IMR-90 (cell line): ENCODE results near the gene CYP2W1. TPM values are rescaled to one million over a fixed set of nuclear protein-coding genes. Genes with fewer than 3 reads are reported as not detected.

Experiments used
- ATAC-seq: fragments of 200-7000 bp; cut with Tn5 transposase; 2 replicates; pipeline ENCODE4 v1.9.1; 2020; ENCODE audit warnings: low read depth, mild to moderate bottlenecking, moderate library complexity
- BruUV-seq: library from RNA; stranded (reverse); fragments of 400-500 nt; replicated peaks from 2 replicates; lab custom pipeline; 2021; lab: Mats Ljungman, UMichigan
- CTCF ChIA-PET: fragments of 300-600 bp; formaldehyde crosslinking; extraction: SDS; loops from one replicate; lab custom pipeline; 2021; ENCODE audit warnings: antibody characterized with exemption; lab: Yijun Ruan, JAX
- POLR2A ChIA-PET: fragments of 300-600 bp; sonication (Branson Sonifier 250); formaldehyde crosslinking; loops from one replicate; lab custom pipeline; 2022; ENCODE audit warnings: antibody characterized with exemption; ENCODE audit not compliant: unreplicated experiment; lab: Charles Lee
- DNase-seq: peaks from one replicate; pipeline ENCODE4 v3.0.0; 2013
- H2AFZ ChIP-seq: replicated peaks from 2 replicates; pipeline ENCODE3; 2013; ENCODE audit warnings: low read length, mild to moderate bottlenecking; ENCODE audit not compliant: poor library complexity
- H2AK5ac ChIP-seq: 2 replicates; pipeline ENCODE4 v1.6.1; 2013; ENCODE audit warnings: low read depth, low read length, inconsistent platforms
- H2AK9ac ChIP-seq: replicated peaks from 2 replicates; pipeline ENCODE3; 2013; ENCODE audit warnings: mild to moderate bottlenecking, low read depth, low read length, moderate library complexity; ENCODE audit not compliant: poor library complexity
- H2BK120ac ChIP-seq: 2 replicates; pipeline ENCODE4 v1.6.1; 2013; ENCODE audit warnings: low read depth, low read length, inconsistent platforms
- H2BK15ac ChIP-seq: 3 replicates; pipeline ENCODE4 v1.6.1; 2013; ENCODE audit warnings: low read depth, low read length, inconsistent platforms
- H2BK20ac ChIP-seq: 2 replicates; pipeline ENCODE4 v1.6.1; 2013; ENCODE audit warnings: low read depth, mild to moderate bottlenecking, inconsistent platforms, low read length, moderate library complexity
- H2BK5ac ChIP-seq: 2 replicates; pipeline ENCODE4 v1.6.1; 2013; ENCODE audit warnings: mild to moderate bottlenecking, low read depth, low read length, inconsistent platforms; ENCODE audit not compliant: poor library complexity, severe bottlenecking
- H3K14ac ChIP-seq: replicated peaks from 2 replicates; pipeline ENCODE4 v1.6.1; 2013; ENCODE audit warnings: low read depth, low read length, inconsistent platforms
- H3K18ac ChIP-seq: 2 replicates; pipeline ENCODE4 v1.6.1; 2013; ENCODE audit warnings: low read depth, low read length, control low read depth
- H3K23ac ChIP-seq: 2 replicates; pipeline ENCODE4 v1.6.1; 2013; ENCODE audit warnings: low read depth, low read length, inconsistent platforms
- H3K27ac ChIP-seq: 2 replicates; pipeline ENCODE4 v1.5.1; 2013; ENCODE audit warnings: mild to moderate bottlenecking, control low read depth, low read length; ENCODE audit not compliant: insufficient read depth
- H3K27me3 ChIP-seq: 2 replicates; pipeline ENCODE4 v1.6.1; 2013; ENCODE audit warnings: low read length; ENCODE audit not compliant: control insufficient read depth, insufficient read depth
- H3K36me3 ChIP-seq: 2 replicates; pipeline ENCODE4 v1.6.1; 2013; ENCODE audit warnings: low read length, mixed read lengths; ENCODE audit not compliant: control insufficient read depth, insufficient read depth
- H3K4ac ChIP-seq: 2 replicates; pipeline ENCODE4 v1.6.1; 2013; ENCODE audit warnings: low read depth, low read length, inconsistent platforms
- H3K4me1 ChIP-seq: 2 replicates; pipeline ENCODE4 v1.6.1; 2013; ENCODE audit warnings: low read length, mixed read lengths; ENCODE audit not compliant: control insufficient read depth, insufficient read depth
- H3K4me2 ChIP-seq: 2 replicates; pipeline ENCODE4 v1.6.1; 2013; ENCODE audit warnings: low read depth, mild to moderate bottlenecking, control low read depth, low read length, moderate library complexity
- H3K4me3 ChIP-seq: 2 replicates; pipeline ENCODE4 v1.5.1; 2013; ENCODE audit warnings: low read depth, mild to moderate bottlenecking, control low read depth, low read length, moderate library complexity; ENCODE audit not compliant: insufficient read depth
- H3K56ac ChIP-seq: 2 replicates; pipeline ENCODE4 v1.6.1; 2013; ENCODE audit warnings: low read length, inconsistent platforms; ENCODE audit not compliant: insufficient read depth; ENCODE audit errors: extremely low read depth
- H3K79me1 ChIP-seq, 2 experiments: 2 replicates each; pipeline ENCODE4 v1.6.1; 2013; ENCODE audit warnings: low read length in 2 of 2, inconsistent platforms in 1 of 2, low read depth in 1 of 2
- H3K9ac ChIP-seq: 2 replicates; pipeline ENCODE4 v1.6.1; 2013; ENCODE audit warnings: low read depth, low read length, control low read depth
- H3K9me1 ChIP-seq: 2 replicates; pipeline ENCODE4 v1.6.1; 2013; ENCODE audit warnings: low read length, inconsistent platforms; ENCODE audit not compliant: insufficient read depth
- H3K9me3 ChIP-seq: 2 replicates; pipeline ENCODE4 v1.6.1; 2013; ENCODE audit warnings: low read length; ENCODE audit not compliant: control insufficient read depth, insufficient read depth
- H4K20me1 ChIP-seq: 2 replicates; pipeline ENCODE4 v1.6.1; 2013; ENCODE audit warnings: low read length, inconsistent platforms; ENCODE audit not compliant: insufficient read depth
- H4K5ac ChIP-seq: 2 replicates; pipeline ENCODE4 v1.6.1; 2013; ENCODE audit warnings: mild to moderate bottlenecking, low read depth, low read length, control low read depth
- H4K8ac ChIP-seq, 2 experiments: 2 replicates each; pipeline ENCODE4 v1.6.1; 2013; ENCODE audit warnings: low read depth in 2 of 2, low read length in 2 of 2, control low read depth in 1 of 2, inconsistent platforms in 1 of 2
- H4K91ac ChIP-seq: 2 replicates; pipeline ENCODE4 v1.6.1; 2013; ENCODE audit warnings: low read depth, low read length, inconsistent platforms; ENCODE audit not compliant: insufficient read depth
- BHLHE40 ChIP-seq: fragments of 150-350 bp; IDR thresholded peaks from 2 replicates; pipeline ENCODE4 v1.6.1; 2016; ENCODE audit warnings: mild to moderate bottlenecking, low read depth, low read length
- CEBPB ChIP-seq: IDR thresholded peaks from 2 replicates; pipeline ENCODE4 v1.6.1; 2012; ENCODE audit warnings: low read depth, low read length, improper control_type of control experiment
- CHD1 ChIP-seq: IDR thresholded peaks from 2 replicates; pipeline ENCODE4 v1.6.1; 2012; ENCODE audit warnings: low read depth, low read length, improper control_type of control experiment
- ELK1 ChIP-seq: fragments of 150-350 bp; IDR thresholded peaks from 2 replicates; pipeline ENCODE4 v1.6.1; 2016; ENCODE audit warnings: low read depth, mild to moderate bottlenecking, low read length, moderate library complexity, borderline replicate concordance
- FOS ChIP-seq: fragments of 150-350 bp; IDR thresholded peaks from 2 replicates; pipeline ENCODE4 v1.6.1; 2016; ENCODE audit warnings: low read depth, low read length
- MAFK ChIP-seq: IDR thresholded peaks from 2 replicates; pipeline ENCODE4 v1.6.1; 2012; ENCODE audit warnings: low read depth, low read length, improper control_type of control experiment
- MAZ ChIP-seq: IDR thresholded peaks from 2 replicates; pipeline ENCODE4 v1.6.1; 2012; ENCODE audit warnings: low read depth, mild to moderate bottlenecking, low read length, improper control_type of control experiment, moderate library complexity, borderline replicate concordance
- NFE2L2 ChIP-seq: fragments of 150-350 bp; IDR thresholded peaks from 2 replicates; pipeline ENCODE4 v1.6.1; 2016; ENCODE audit warnings: low read depth, mild to moderate bottlenecking, low read length
- POLR2A ChIP-seq: IDR thresholded peaks from 2 replicates; pipeline ENCODE4 v1.6.1; 2012; ENCODE audit warnings: mild to moderate bottlenecking, low read depth, low read length
- RCOR1 ChIP-seq: IDR thresholded peaks from 2 replicates; pipeline ENCODE4 v1.6.1; 2012; ENCODE audit warnings: mild to moderate bottlenecking, low read length, improper control_type of control experiment; ENCODE audit not compliant: insufficient replicate concordance
- RFX5 ChIP-seq: IDR thresholded peaks from 2 replicates; pipeline ENCODE4 v1.8.0; 2012; ENCODE audit warnings: low read depth, mild to moderate bottlenecking, low read length, moderate library complexity
- USF2 ChIP-seq: fragments of 150-350 bp; IDR thresholded peaks from 2 replicates; pipeline ENCODE4 v1.6.1; 2017; ENCODE audit warnings: mild to moderate bottlenecking, antibody characterized with exemption, low read length, low read depth
- WGBS, 2 experiments: methylation state at CpG; one replicate each; pipeline versions ENCODE4 v1.1.5 to v1.1.7; 2013; ENCODE audit warnings: missing lambda C conversion rate in 2 of 2; ENCODE audit not compliant: insufficient read length in 1 of 2; ENCODE audit errors: extremely low coverage in 2 of 2; 5-methylcytosine and 5-hydroxymethylcytosine counted together
- dilution Hi-C: fragments of 300-500 bp; cut with HindIII; formaldehyde crosslinking; loops from one replicate; pipeline ENCODE4 v1.14.3; 2018; ENCODE audit warnings: low sequenced_read_pairs; ENCODE audit not compliant: unreplicated experiment
- in situ Hi-C: fragments of 300-500 bp; cut with MboI; formaldehyde crosslinking; loops from 3 replicates; pipeline ENCODE4 v1.14.3; 2019; ENCODE audit warnings: low sequenced_read_pairs, inconsistent platforms, mixed read lengths
- intact Hi-C: fragments of 100-400 bp; cut with micrococcal nuclease; formaldehyde crosslinking; loops from 2 replicates; pipeline ENCODE4 v1.10.0; 2022
- polyA plus RNA-seq, 3 experiments: library from polyadenylated mRNA; depleted of rRNA; stranded (reverse); fragments of >200 nt; gene quantifications; 2 replicates each; pipeline ENCODE4 v1.2.3, GENCODE V29; 2012; ENCODE audit warnings: low replicate concordance in 1 of 3
- total RNA-seq: library from RNA; depleted of rRNA; stranded (reverse); fragments of >200 nt; gene quantifications from 2 replicates; pipeline ENCODE4 v1.2.3, GENCODE V29; 2012

The CYP2W1 gene
- total and polyA plus RNA-seq, 2 of the 4 experiments (the other 2 are of a cell fraction), result not detected

DNA sequence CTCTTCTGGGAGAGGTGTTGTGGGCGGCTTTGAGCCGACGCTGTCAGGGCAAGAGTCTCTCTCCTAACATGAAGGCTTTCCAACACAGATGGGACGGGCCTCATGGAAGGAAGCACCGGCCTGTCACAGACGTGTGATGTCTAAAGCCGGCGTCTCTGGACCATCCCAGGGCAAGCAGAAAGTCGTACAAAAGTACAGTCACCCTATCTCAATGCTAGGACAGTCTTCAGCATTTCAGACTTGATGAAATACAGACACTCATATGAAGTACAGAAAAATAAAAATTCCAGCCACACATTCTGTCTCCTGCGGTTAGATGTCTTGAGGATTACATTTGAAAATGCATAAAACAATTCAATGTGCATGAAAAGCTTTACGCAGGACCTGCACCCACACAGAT lies 30.6 kb downstream of the CYP2W1 start:
- no peak overlapping the region for H2BK120ac ChIP-seq
- H2BK15ac ChIP-seq, result no peak overlapping the region
- no peak overlapping the region for H2BK5ac ChIP-seq
- no peak overlapping the region for H3K4me3 ChIP-seq
- ATAC-seq (no peak; the same call in 1 of the 2 replicates), DNase-seq (no peak)
- peaks cover 8% of the 10 kb centered on the region for H3K9me1 ChIP-seq
- dilution Hi-C loops, result no loop called here
- H4K5ac ChIP-seq, result no peak overlapping the region
- H2AK5ac ChIP-seq, result no peak overlapping the region
- no peak overlapping the region for H3K14ac ChIP-seq
- intact Hi-C loops, result no loop called here
- no peaks in the 10 kb centered on the region for H3K9me3 ChIP-seq
- in situ Hi-C loops, result no loop called here
- ChIA-PET POLR2A (no interaction called here), CTCF (no interaction called here)
- H3K79me1 ChIP-seq, result peaks cover 0 to 45% of the 10 kb centered on the region in 2 experiments; a peak in 3 of 4 replicates
- BruUV-seq, result no TSS peak
- 53% methylated on average over 9 of the region's 11 CpGs; no CpG with 5 or more reads in 1 of the 2 experiments for WGBS, 2 experiments
- H3K4me2 ChIP-seq, result no peak overlapping the region
- peaks cover 18% of the 10 kb centered on the region for H3K36me3 ChIP-seq
- H3K27ac ChIP-seq, result no peak overlapping the region
- no peak overlapping the region for H3K56ac ChIP-seq
- no peak overlapping the region for H3K18ac ChIP-seq
- peaks cover 27% of the 10 kb centered on the region for H4K20me1 ChIP-seq
- H3K27me3 ChIP-seq, result no peaks in the 10 kb centered on the region
- no peak overlapping the region for H2BK20ac ChIP-seq
- H3K23ac ChIP-seq, result no peak overlapping the region
- no peak overlapping the region for H3K4ac ChIP-seq
- H4K8ac ChIP-seq, result no peak overlapping the region
- no peak overlapping the region for H4K91ac ChIP-seq
- TF ChIP-seq CEBPB, result no peak
- TF ChIP-seq NFE2L2, result no peak
- no peak for TF ChIP-seq MAZ
- TF ChIP-seq ELK1, result no peak
- TF ChIP-seq RCOR1, result no peak
- TF ChIP-seq RFX5, result no peak
- no peak for TF ChIP-seq MAFK
- no peak for TF ChIP-seq CHD1
- TF ChIP-seq BHLHE40, result no peak
- TF ChIP-seq FOS, result no peak
- TF ChIP-seq USF2, result no peak
- TF ChIP-seq POLR2A, result no peak
- H3K4me1 ChIP-seq, result no peaks in the 10 kb centered on the region
- H3K9ac ChIP-seq, result no peak overlapping the region
- H2AK9ac ChIP-seq, result no peak overlapping the region
- H2AFZ ChIP-seq, result no peak overlapping the region
